G401 (cell line): Measurements from ENCODE around the gene HECW1. TPM values are rescaled to one million over a fixed set of nuclear protein-coding genes. Genes with fewer than 3 reads are reported as not detected.

ENCODE experiments used
- DNase-seq: peaks from one replicate; pipeline ENCODE4 v3.0.0-alpha.2; 2015; ENCODE audit warnings: low spot score
- in situ Hi-C: cut with HindIII; loops from 2 replicates; pipeline ENCODE4 v1.10.0; 2016; ENCODE audit warnings: low sequenced_read_pairs, mixed read lengths
- total RNA-seq: library from RNA; depleted of rRNA; stranded (reverse); fragments of >200 nt; shearing (Covaris generic); gene quantifications from 2 replicates; pipeline ENCODE4 v1.2.3, GENCODE V29; 2014

The HECW1 gene
- total RNA-seq, 1 experiment from 2014 or later, result not detected

DNA sequence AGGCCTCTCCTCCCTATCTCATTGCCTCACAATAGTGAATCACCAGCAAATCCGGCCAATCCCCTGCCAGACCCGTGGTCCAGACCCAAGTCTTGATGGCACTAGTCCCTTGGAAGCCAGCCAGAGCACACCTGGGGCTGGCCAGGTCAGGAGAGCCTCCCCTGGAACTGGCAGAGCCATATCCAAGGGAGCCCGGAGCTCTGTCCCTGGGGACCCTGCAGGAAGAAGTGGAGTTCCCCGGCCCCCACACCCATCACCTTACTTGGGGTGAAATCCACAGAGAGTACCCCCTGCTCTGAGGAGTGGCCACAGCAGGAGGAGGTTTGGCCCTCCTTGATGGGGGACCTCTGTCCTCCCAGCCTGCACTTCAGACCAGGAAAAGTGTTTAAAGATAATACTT is 122.5 kb downstream of the HECW1 start:
- in situ Hi-C loops, result no loop called here
- no peak for DNase-seq

DNA sequence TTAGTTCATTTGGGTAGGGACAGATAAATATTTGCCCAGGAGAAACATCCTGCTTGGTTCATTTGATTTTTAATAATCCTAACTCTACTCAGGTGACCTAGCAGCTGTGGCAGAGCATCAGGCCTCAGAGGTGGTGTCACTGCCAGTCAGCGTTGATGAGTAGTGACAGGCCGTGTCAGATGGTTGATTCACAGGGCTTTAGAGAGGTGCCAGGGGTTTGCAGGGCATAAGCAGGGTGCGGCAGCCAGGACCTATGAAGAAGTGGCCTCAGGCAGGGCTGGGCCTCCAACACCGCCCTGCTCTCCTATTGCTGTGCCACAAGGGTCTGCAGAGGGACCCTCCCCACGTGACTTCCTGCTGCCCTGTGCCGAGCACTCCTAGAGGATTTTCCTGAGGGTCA is 128.1 kb downstream of the HECW1 start:
- no peak for DNase-seq
- in situ Hi-C loops, result no loop called here

DNA sequence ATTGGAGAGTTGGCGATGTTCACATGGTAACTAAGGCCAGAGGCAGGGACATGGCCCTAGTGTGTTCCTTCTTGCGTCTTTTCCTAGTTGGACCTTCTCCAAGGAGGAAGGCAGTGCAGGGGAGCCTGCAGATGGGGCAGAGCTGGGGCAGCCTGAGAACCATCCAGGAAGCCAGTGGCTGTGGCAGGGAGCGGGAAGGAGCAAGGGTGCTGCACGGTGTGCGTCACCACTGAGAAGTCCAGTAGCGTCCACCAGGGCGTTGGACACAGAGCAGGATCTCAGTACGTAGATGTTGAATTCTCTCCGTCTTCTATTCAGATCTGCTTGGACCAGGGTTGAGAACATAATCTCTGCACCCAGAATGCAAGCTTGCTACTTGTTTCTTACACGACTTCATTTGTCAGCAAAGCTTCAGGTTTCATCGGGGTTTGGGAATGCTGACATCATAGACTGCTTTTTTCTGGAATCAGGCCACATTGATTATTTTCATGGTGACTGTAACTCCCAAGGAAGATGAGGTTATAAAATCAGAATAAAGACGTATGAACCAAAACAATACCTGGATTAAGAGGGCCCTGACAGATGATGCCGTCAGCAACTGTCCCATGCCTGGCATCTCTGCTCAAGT is 130.3 kb downstream of the HECW1 start:
- in situ Hi-C loops, result no loop called here
- no peak for DNase-seq

DNA sequence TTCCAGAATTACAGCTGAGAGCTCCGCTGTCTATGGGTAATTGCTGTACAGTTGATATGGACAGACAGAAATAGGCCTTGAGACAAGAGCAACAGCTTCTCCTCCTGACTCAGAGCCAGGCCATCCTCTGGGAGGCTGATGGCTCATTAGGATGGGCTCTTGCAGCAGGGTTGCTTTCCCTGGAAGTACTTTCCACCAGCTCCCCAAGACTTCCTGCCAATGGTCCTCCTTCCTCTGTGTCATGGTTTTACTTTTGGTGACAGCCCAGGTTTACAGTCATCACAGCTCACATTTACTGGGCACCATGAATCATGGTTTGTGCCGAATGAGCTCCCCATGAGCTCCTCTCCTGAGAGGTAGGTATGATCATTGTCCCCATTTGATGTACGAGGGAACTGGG is 131.8 kb downstream of the HECW1 start:
- no peak for DNase-seq

DNA sequence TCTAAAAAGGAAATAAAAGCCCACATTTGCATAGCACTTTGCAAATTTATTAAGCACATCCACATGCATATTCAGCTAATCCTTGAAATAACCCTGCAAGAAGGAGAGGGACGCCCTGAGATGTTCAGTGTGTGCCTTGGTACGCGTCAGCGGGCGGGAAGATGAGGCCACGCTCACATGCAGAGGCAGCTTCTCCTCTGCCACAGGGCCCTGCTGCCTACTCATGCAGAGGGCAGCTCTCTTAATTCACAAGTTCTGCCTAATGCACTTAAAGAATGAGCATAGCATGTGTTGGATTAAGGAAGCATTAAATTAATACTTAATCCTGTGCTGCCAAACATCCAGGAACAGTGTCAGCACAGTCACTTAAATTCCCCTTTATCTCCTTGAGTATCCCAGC is 132.3 kb downstream of the HECW1 start:
- DNase-seq, result no peak
- in situ Hi-C loops, result no loop called here

More for the DNA sequence above, 131.8 kb downstream of the HECW1 start:
- in situ Hi-C loops, result no loop called here

DNA sequence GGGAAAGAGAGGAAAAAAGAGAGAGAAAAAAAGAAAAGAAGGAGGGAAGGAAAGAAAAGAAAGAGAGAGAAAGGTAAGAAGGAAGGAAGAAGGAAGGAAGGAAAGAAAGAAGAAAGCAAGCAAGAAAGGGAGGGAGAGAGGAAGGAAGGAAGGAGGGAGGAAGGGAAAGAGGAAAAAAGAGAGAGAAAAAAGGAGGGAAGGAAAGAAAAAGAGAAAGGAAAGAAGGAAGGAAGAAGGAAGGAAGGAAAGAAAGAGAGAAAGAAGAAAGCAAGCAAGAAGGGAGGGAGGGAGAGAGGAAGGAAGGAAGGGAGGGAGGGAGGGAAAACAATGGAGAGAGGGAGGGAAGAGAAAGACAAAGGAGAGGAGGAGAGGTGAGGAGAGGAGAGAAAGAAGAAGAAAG is 135.3 kb downstream of the HECW1 start:
- in situ Hi-C loops, result no loop called here
- DNase-seq, result no peak

DNA sequence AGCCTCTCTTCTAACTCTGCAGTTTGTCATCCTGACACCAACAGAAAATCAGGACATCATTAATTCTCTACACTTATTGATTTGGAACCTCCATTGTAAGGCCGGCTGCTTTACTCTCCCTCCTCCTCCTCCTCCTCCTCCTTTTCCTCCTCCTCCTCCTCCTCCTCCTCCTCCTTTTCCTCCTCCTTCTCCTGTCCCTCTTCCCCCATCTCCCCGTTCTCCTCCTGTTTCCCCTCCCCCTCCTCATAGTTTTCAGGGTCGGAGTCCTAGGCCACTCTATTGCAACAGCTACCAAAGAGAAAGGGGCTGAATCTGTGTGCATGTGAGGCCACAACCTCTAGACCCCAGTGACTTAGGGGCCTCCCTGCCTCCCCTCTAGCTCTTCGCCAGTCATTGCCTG is 136.1 kb downstream of the HECW1 start:
- no peak for DNase-seq
- in situ Hi-C loops, result no loop called here

DNA sequence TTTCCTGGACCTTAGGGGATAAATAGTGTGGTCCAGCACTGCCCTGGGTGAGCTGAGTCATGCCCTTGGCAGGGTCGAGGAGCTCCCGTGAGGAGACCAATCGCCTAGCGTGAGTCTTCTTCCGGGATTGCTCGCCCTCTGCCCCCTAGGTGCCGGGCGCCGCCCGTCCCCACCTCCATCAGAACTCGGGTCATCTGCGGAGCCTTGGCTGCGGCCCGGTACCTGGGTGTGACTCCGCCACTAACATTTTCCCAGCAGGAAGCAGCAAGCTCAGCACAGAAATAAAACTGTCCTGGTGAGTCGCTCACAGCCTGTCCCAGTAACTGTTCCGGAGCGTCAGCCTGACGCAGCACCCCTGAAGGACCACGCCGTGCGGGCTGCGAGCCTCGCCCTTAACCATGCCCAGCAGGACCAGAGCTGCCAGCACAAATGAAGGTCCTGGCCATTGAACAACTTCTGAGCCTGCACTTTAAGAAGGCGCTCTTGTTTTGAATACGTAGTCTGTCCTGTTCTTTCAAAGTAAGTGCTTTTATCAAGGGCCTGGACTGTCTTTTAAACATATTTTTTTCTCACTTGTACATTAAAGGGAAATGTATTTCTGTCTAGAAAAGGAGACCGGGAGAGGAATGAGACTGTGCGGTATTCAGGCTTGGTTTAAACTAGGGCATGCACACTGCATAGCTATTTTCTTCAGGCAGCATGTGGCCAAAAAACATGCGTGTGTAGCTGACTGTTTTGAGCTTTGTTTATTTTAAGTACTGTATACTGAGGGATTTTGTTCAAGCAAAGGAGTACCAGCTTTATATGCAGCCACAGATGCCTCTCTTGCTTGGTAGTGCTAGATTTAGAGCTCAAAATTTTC is 136.7 kb downstream of the HECW1 start:
- in situ Hi-C loops, result no loop called here
- peak; percentile 57 for DNase-seq

DNA sequence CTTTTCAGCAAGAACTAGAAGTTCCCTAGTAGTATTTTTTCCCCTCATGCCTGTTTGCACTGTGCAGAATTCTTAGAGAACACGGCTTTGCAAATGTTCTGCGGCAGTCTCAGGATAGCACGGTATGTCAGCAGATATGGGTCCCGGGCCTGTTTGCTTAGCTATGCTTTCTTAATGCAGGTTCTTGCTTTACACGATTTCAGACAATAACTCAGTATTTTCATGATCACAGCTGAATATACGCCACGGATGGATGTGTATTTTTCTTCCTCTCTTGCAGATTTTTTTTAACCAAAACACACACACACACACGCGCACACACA is 137.3 kb downstream of the HECW1 start:
- no peak for DNase-seq
- in situ Hi-C loops, result no loop called here

DNA sequence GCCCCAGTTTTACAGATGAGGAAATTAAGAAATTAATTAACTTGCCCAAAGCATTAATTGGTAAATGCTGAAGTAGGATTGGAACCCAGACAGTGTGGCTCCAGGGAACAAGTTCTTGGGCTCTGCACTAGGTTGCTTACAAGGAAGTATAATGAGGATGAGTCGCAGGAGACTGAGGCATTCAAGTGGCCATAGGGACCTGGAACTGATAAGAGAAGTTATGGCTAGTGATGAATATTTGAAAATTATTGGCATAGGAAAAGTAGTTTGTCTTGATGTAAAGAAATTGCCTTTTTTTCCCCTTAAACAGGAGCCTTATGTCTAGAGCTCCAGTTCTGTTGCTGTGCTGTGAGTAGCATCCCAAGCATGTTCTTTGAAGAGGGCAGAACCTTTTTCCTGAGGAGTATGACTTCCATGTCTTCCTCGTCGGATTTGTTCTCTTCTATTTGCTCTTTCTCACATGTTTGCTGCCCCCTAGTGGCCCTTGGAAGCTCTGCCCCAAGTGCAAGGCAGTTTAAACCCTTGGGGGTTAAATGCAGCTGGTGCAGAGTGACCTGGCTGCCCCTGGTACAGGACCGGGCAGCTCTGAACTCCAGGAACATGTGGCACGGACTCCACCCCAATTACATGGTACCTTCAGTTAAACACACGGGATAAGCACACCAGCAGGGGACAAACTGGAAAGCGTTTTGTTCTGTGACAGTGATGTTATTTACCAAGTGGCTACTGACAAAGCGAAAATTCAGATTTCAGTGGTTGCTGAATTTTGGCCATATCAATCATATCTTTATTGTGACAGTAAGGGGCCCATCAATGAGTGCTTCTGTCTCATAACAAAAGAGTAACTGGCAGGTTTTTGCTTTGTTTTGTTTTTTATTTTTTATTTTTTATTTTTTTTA is 148.8 kb downstream of the HECW1 start:
- in situ Hi-C loops, result no loop called here
- DNase-seq, result peak; percentile 74

DNA sequence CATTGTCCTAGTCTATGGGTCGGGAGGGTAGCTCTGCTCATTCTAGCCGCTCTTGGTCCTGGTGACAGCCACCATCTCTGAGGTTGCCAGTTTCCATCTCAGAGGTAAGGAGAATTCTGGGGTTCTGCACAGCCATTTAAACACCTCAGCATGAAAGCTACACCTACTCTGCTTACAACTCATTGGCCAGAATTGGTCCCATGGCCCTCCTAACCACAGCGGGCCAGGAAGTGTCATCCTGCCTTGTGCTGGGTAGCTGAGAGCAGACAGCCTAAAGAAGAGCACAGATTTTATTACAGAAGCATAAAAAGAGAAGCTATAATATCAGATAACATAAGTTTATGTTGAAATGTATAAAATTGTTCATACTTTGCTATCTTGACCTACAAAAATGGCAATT is 152.7 kb downstream of the HECW1 start:
- in situ Hi-C loops, result no loop called here
- no peak for DNase-seq

DNA sequence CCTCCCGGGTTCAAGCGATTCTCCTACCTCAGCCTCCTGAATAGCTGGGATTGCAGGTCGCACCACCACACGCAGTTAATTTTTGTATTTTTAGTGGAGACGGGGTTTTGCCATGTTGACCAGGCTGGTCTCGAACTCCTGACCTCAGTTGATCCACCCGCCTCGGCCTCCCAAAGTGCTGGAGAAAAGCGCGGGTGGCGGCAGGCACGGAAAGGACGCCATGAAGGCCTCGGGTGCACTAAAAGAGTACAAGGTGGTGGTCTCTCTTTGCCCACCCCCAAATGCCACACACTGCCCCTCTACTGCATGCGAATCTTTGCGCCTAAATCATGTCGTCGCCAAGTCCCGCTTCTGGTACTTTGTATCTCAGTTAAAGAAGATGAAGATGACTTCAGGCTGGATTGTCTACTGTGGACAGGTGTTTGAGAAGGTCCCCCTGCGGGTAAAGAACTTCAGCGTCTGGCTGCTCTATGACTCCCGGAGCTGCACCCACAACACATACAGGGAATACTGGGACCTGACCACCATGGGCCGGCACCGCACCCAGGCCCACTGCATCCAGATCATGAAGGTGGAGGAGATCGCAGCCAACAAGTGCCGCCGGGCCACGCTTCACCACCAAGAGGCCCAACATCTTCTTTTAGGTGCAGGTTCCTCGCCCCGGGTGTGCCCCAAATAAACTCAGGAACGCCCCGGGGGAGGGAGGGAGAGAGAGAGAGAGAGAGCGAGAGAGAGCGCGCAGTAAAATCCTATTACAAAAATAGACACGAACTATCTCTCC is 161.7 kb downstream of the HECW1 start:
- in situ Hi-C loops, result no loop called here

DNA sequence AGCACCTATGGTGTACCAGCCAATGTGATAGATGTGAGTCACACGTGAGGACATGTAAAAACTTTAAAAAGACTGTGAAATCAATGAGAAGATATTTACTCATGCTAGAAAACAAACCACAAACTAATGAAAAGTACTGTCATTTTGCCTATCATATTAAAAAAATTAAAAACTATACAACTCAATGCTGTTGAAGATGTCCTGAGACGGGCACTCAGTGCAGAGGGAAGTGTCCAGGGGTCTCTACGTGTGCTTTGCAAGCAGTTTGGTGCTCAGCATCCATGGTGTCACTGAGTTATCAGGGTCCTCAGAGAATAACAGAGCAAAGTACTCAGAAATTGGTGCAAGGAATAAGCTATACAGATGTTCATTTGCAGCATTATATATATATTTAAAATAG is 162.3 kb downstream of the HECW1 start:
- DNase-seq, result no peak
- in situ Hi-C loops, result no loop called here

More for the DNA sequence above, 161.7 kb downstream of the HECW1 start:
- no peak for DNase-seq

DNA sequence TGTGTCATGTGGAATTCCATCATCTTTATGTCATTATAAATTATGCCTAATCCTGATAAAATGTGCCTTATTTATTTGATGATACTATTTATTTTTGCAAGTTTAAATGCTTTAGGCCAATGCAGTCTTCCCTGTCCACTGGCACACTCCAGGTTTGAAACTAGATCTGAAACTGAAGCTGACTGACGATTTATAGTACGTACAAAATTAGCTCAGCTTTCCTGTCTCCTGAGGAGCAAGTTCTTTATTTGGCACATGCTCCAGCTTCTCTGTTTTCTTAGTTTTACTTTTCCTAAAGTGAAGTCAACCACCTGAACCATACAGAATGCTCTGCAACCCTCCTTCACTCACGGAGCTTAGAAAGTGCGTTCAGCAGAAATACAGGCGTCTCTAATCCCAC is 164.1 kb downstream of the HECW1 start:
- DNase-seq, result no peak
- in situ Hi-C loops, result no loop called here

DNA sequence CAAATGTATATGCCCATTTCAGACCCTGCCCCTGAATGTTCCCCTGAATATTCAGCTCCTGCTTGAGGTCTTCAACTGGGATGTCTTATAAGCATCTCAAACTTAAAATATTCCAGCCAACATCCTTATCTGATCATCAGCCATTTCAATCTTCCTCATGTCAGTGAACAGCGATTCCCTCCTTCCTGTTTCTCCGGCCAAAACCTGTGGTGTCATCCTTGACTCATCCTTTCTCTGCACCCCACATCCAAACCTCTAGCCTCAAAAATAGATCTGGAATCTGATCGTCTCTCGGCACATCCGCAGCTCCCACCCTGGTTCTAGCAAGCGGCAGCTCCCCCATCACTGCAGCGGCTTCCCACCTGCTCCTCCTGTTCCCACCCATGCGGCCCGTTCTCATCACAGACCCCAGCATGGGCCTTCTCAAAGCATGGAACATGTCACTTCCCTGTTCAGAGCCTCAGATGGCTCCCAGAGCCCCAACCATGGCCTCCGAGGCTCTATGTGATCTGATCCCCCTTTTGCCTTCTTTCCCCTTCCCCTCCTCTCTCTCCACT is 165.7 kb downstream of the HECW1 start:
- in situ Hi-C loops, result no loop called here

DNA sequence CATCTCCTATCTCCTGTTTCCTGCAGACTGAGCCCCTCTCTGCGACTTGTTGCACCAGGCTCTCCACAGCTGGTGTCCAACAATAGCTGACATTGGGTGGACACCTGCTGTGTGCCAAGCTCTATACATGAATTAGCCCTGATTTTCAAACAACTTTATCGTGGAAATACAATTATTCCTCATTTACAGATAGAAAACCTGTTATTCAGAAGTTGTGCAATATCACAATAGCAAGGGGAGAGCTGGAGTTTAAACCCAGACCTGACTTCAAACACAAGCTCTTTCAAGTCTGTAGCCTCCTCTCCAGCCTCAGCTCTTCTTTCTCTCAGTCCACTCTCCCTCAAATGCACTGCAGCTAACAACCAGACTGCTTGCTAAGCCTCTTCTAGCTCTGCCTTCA is 168.8 kb downstream of the HECW1 start:
- no peak for DNase-seq
- in situ Hi-C loops, result no loop called here

More for the DNA sequence above, 165.7 kb downstream of the HECW1 start:
- DNase-seq, result no peak

DNA sequence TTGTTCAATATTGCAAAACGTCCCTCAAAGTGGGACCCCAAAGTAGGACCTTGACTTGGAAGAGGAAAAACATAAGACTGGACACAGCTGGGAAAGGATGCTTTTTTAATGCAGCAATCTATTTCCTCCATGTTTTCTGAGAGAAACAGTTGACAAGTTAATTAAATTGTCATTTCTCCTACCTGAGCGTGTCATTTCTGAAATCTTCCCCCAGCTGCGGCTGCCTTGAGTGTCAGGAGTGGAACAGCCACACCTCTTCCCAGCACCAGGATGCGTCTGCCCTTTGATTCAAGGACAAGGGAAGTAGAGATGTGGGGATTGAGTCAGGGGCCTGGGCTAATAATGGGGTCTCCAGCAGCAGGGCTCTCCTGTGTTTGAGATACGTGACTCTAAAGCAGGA is 171.3 kb downstream of the HECW1 start:
- no peak for DNase-seq
- in situ Hi-C loops, result no loop called here

DNA sequence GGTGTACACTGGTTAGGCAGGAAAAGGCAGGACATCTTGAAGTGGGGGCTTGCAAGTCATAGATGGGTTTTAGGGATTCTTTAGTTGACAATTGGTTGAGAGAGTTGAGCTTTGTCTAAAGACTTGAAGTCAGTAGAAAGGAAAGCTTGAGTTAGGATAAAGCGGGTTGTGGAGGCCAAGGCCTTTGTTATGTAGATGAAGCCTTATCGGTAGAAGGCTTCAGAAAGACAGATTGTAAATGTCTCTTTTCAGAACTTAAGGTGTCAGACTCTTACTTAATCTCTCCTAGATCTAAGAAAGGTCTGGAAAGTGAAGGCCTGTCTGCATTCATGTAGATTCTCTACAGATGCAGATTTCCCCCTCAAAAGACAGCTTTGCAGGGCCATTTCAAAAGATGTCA is 177.4 kb downstream of the HECW1 start:
- DNase-seq, result no peak
- in situ Hi-C loops, result no loop called here

DNA sequence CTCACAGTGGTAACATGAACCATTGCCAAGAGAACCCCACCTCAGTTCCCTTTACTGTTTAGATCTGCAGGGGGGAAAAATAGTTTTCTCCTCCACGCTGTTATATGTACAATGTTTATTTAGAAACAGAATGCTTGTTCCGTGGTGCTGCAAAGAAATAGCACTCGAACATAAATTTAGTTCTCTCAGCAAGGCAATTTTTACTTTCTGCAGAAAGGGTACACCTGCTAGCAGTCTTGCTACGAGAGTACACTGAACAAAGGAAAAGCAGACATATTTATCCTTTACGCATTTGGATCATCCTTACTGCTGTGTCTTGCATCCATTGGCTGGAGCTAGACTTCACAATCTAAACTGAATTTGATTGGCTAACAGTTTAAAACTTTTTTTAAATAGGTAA is 178.5 kb downstream of the HECW1 start:
- in situ Hi-C loops, result no loop called here
- DNase-seq, result no peak
